ENCODE measurements around the gene WDR86.
A peak's percentile ranks its signal among the peaks of the same experiment; 100 is the strongest.

The WDR86 gene

DNA sequence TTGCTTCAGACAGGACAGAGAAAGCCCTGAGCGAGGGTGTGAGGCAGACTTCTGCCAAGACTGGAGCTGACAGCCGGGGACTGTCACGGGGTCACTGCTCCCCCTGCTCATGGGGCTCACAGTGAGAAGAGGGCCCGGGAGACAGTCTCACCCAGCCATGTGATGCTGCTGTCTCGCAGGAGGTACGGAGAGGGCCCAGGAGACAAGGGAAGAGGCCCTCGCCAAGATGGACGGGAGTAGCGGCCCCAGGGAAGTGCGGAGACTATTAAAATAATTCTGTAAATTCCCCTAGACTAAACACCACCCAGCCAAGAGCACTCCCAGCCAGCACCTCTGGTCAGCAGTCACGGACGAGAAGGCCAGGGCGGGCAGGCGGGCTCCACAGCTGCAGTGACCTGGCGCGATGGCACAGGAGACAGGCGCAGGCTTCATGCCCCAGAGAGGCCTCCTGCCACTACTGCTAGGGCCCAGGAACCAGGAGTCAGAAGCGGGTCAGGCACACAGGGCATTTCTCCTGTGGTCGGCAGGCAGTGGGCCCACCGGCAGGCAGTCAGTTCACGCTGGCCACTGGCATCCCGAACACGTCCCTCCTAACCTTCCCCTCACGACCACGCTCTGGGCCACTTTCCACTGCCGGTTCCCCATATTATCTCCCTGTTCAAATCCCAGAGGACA is 24.1 kb downstream of the WDR86 start:
- peaks cover 0 to 15% of the 10 kb centered on the region in 2 donors for H3K4me1 ChIP-seq (ENCODE audit: control insufficient read depth in 1 of 2, insufficient read depth in 2 of 2, low read length in 2 of 2)
- H3K9me3 ChIP-seq (ENCODE audit: control insufficient read depth in 1 of 2, low read length in 2 of 2): no peaks in the 10 kb centered on the region
- no peak overlapping the region for H3K4me3 ChIP-seq (ENCODE audit: low read depth in 1 of 2, low read length in 2 of 2)
- no peaks in the 10 kb centered on the region for H3K36me3 ChIP-seq (ENCODE audit: control insufficient read depth in 1 of 2, insufficient read depth in 2 of 2, low read length in 2 of 2)
- no peak overlapping the region for H3K27ac ChIP-seq (ENCODE audit: low read length)
- H3K27me3 ChIP-seq (ENCODE audit: low read depth, low read length): peaks cover 12% of the 10 kb centered on the region

DNA sequence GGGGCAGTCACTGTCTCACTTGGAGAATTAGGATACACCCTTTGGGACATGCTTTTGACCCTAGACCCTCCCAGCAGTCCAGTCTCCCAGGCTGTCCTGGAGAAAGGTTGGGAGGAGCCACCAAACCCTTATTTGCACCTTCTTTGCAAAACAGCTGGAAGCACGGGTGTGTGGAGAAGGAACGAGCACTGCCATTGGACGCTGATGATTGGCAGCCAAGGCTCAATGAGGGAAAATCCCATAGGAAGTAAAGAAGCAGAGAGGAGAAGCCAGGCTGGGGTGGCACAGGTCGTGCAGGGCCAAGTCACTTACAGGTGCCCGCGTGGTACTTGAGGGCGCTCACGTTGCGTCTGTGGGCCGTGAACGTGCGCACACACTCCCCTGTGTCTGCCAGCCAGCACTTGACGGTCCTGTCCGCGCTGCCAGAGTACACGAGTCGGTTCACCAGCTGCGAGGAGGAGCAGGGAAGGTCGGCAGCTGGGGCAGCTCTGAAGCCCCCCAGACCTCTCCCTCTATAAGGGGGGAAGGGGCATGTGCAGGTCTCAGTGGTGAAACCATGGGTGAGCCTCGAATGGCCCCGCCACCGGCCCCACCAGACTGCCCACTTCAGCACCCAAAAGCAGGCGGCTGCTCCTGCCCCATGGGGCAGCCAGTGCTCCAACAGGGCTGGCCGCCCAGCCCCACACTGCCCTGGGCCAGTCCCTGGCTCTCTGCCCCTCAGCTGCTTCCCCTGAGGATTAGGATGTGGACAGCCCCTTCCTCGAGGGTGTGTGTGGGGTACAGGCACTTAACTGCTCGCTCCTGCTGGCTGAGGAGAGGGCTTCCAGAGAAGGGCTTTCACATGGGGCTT is 24.8 kb downstream of the WDR86 start:
- Histone ChIP-seq H3K4me3 (ENCODE audit: low read depth in 1 of 2, low read length in 2 of 2) (no peak overlapping the region), H3K4me1 (ENCODE audit: control insufficient read depth in 1 of 2, insufficient read depth in 2 of 2, low read length in 2 of 2) (peaks cover 0 to 15% of the 10 kb centered on the region in 2 donors), H3K27me3 (ENCODE audit: low read depth, low read length) (peaks cover 12% of the 10 kb centered on the region), H3K36me3 (ENCODE audit: control insufficient read depth in 1 of 2, insufficient read depth in 2 of 2, low read length in 2 of 2) (no peaks in the 10 kb centered on the region), H3K27ac (ENCODE audit: low read length) (no peak overlapping the region), H3K9me3 (ENCODE audit: control insufficient read depth in 1 of 2, low read length in 2 of 2) (no peaks in the 10 kb centered on the region)

DNA sequence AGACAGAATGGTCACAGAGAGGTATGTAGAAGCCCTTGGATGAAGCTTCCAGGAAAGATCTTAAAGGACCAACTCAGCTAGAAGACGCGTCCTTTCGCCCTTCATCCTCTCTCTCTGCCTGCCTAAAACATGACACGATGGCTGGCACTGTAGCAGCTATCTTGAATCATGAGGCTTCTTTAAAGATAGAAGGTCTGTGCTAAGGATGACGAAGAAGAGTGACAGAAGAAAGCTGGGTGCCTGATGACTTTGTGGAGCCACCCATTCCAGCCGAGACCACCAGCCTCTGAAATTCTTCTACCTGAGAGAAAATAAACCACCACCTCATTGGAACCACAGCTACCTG is 25.5 kb downstream of the WDR86 start:
- Histone ChIP-seq H3K4me3 (ENCODE audit: low read depth in 1 of 2, low read length in 2 of 2) (no peak overlapping the region), H3K9me3 (ENCODE audit: control insufficient read depth in 1 of 2, low read length in 2 of 2) (no peaks in the 10 kb centered on the region), H3K27me3 (ENCODE audit: low read depth, low read length) (peaks cover 12% of the 10 kb centered on the region), H3K4me1 (ENCODE audit: control insufficient read depth in 1 of 2, insufficient read depth in 2 of 2, low read length in 2 of 2) (peaks cover 0 to 15% of the 10 kb centered on the region in 2 donors), H3K36me3 (ENCODE audit: control insufficient read depth in 1 of 2, insufficient read depth in 2 of 2, low read length in 2 of 2) (no peaks in the 10 kb centered on the region), H3K27ac (ENCODE audit: low read length) (no peak overlapping the region)

- H3K36me3 ChIP-seq (ENCODE audit: control insufficient read depth in 1 of 2, insufficient read depth in 2 of 2, low read length in 2 of 2): peaks cover 0 to under 1% of the 10 kb centered on the region in 2 donors
- peaks cover 12% of the 10 kb centered on the region for H3K27me3 ChIP-seq (ENCODE audit: low read depth, low read length)
- H3K4me3 ChIP-seq (ENCODE audit: low read depth in 1 of 2, low read length in 2 of 2): no peak overlapping the region
- no peak overlapping the region for H3K27ac ChIP-seq (ENCODE audit: low read length)
- H3K4me1 ChIP-seq (ENCODE audit: control insufficient read depth in 1 of 2, insufficient read depth in 2 of 2, low read length in 2 of 2): peaks cover 0 to 15% of the 10 kb centered on the region in 2 donors
- no peaks in the 10 kb centered on the region for H3K9me3 ChIP-seq (ENCODE audit: control insufficient read depth in 1 of 2, low read length in 2 of 2)
Measured at GRCh38 chr7:151383638-151384351, 26.0 kb downstream of the WDR86 start.

GRCh38 chr7:151382079-151382885 is 27.6 kb downstream of the WDR86 start:
- H3K4me3 ChIP-seq (ENCODE audit: low read depth in 1 of 2, low read length in 2 of 2): peak overlapping the region in 1 of 2 donors; percentile 60
- H3K27ac ChIP-seq (ENCODE audit: low read length): no peak overlapping the region
- H3K9me3 ChIP-seq (ENCODE audit: control insufficient read depth in 1 of 2, low read length in 2 of 2): no peaks in the 10 kb centered on the region
- peaks cover 0 to 15% of the 10 kb centered on the region in 2 donors for H3K4me1 ChIP-seq (ENCODE audit: control insufficient read depth in 1 of 2, insufficient read depth in 2 of 2, low read length in 2 of 2)
- H3K27me3 ChIP-seq (ENCODE audit: low read depth, low read length): peaks cover 12% of the 10 kb centered on the region
- H3K36me3 ChIP-seq (ENCODE audit: control insufficient read depth in 1 of 2, insufficient read depth in 2 of 2, low read length in 2 of 2): peaks cover 6 to 14% of the 10 kb centered on the region in 2 donors

- H3K4me3 ChIP-seq (ENCODE audit: low read depth in 1 of 2, low read length in 2 of 2): peak overlapping the region in 1 of 2 donors; percentile 60
- H3K36me3 ChIP-seq (ENCODE audit: control insufficient read depth in 1 of 2, insufficient read depth in 2 of 2, low read length in 2 of 2): peaks cover 13 to 22% of the 10 kb centered on the region in 2 donors
- H3K9me3 ChIP-seq (ENCODE audit: control insufficient read depth in 1 of 2, low read length in 2 of 2): no peaks in the 10 kb centered on the region
- H3K4me1 ChIP-seq (ENCODE audit: control insufficient read depth in 1 of 2, insufficient read depth in 2 of 2, low read length in 2 of 2): peaks cover 0 to 15% of the 10 kb centered on the region in 2 donors
- peaks cover 12% of the 10 kb centered on the region for H3K27me3 ChIP-seq (ENCODE audit: low read depth, low read length)
- H3K27ac ChIP-seq (ENCODE audit: low read length): no peak overlapping the region
Measured at GRCh38 chr7:151381348-151382078, 28.3 kb downstream of the WDR86 start.

GRCh38 chr7:151381098-151381347 is 28.8 kb downstream of the WDR86 start:
- Histone ChIP-seq H3K4me3 (ENCODE audit: low read depth in 1 of 2, low read length in 2 of 2) (peak overlapping the region in 1 of 2 donors; percentile 60), H3K9me3 (ENCODE audit: control insufficient read depth in 1 of 2, low read length in 2 of 2) (no peaks in the 10 kb centered on the region), H3K27ac (ENCODE audit: low read length) (no peak overlapping the region)

GRCh38 chr7:151380199-151381097 is 29.4 kb downstream of the WDR86 start:
- H3K4me1 ChIP-seq (ENCODE audit: control insufficient read depth in 1 of 2, insufficient read depth in 2 of 2, low read length in 2 of 2): peaks cover 0 to 15% of the 10 kb centered on the region in 2 donors
- peaks cover 20 to 32% of the 10 kb centered on the region in 2 donors for H3K36me3 ChIP-seq (ENCODE audit: control insufficient read depth in 1 of 2, insufficient read depth in 2 of 2, low read length in 2 of 2)
- peaks cover 12% of the 10 kb centered on the region for H3K27me3 ChIP-seq (ENCODE audit: low read depth, low read length)
- H3K9me3 ChIP-seq (ENCODE audit: control insufficient read depth in 1 of 2, low read length in 2 of 2): no peaks in the 10 kb centered on the region
- no peak overlapping the region for H3K4me3 ChIP-seq (ENCODE audit: low read depth in 1 of 2, low read length in 2 of 2)
- H3K27ac ChIP-seq (ENCODE audit: low read length): no peak overlapping the region

More at GRCh38 chr7:151381098-151381347, 28.8 kb downstream of the WDR86 start:
- H3K36me3 ChIP-seq (ENCODE audit: control insufficient read depth in 1 of 2, insufficient read depth in 2 of 2, low read length in 2 of 2): peaks cover 18 to 27% of the 10 kb centered on the region in 2 donors
- H3K27me3 ChIP-seq (ENCODE audit: low read depth, low read length): peaks cover 12% of the 10 kb centered on the region
- peaks cover 0 to 15% of the 10 kb centered on the region in 2 donors for H3K4me1 ChIP-seq (ENCODE audit: control insufficient read depth in 1 of 2, insufficient read depth in 2 of 2, low read length in 2 of 2)

- no peak overlapping the region for H3K27ac ChIP-seq (ENCODE audit: low read length)
Measured at GRCh38 chr7:151379534-151380198, 30.2 kb downstream of the WDR86 start.

More at GRCh38 chr7:151379534-151380198, 30.2 kb downstream of the WDR86 start:
- Histone ChIP-seq H3K4me3 (ENCODE audit: low read depth in 1 of 2, low read length in 2 of 2) (no peak overlapping the region), H3K9me3 (ENCODE audit: control insufficient read depth in 1 of 2, low read length in 2 of 2) (no peaks in the 10 kb centered on the region), H3K36me3 (ENCODE audit: control insufficient read depth in 1 of 2, insufficient read depth in 2 of 2, low read length in 2 of 2) (peaks cover 20 to 37% of the 10 kb centered on the region in 2 donors), H3K4me1 (ENCODE audit: control insufficient read depth in 1 of 2, insufficient read depth in 2 of 2, low read length in 2 of 2) (peaks cover 0 to 15% of the 10 kb centered on the region in 2 donors), H3K27me3 (ENCODE audit: low read depth, low read length) (peaks cover 12% of the 10 kb centered on the region)

Measured in muscle layer of duodenum (tissue), 2 donors.